ENCODE measurements around the gene OCSTAMP.

Gene OCSTAMP

GRCh38 chr20:46588532-46589511, 38.4 kb upstream of the OCSTAMP start:
- no peak for TF ChIP-seq CTCF (IDR thresholded peaks at IDR 0.05; ENCODE audit: insufficient read depth, low read depth, low read length, missing control alignments)
- H3K4me3 ChIP-seq (ENCODE audit: low read length), result no peak overlapping the region
- DNase-seq (ENCODE audit: low read depth), result no peak

- no peak overlapping the region for H3K4me3 ChIP-seq (ENCODE audit: low read length)
- no peak for TF ChIP-seq CTCF (IDR thresholded peaks at IDR 0.05; ENCODE audit: insufficient read depth, low read depth, low read length, missing control alignments)
- no peak for DNase-seq (ENCODE audit: low read depth)
These were observed 37.5 kb upstream of the OCSTAMP start for GRCh38 chr20:46587986-46588385.

DNA sequence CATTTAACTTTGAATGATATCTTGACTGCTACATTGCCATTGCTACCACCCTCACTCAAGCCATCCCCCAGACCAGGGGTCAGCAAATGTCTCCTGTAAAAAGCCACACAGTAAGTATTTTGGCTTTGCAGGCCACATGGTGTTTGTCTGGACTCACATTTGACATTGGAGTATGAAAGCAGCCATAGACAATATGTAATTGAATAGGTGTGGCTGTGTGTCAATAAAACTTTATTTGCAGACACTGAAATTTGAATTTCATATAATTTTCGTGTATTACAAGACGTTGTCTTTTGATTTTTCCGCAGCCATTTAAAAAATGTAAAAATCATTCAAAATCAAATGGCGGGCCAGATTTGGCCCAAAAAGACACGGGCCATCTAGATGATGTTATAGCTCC, 36.3 kb upstream of the OCSTAMP start:
- no peak overlapping the region for H3K4me3 ChIP-seq (ENCODE audit: low read length)
- no peak for TF ChIP-seq CTCF (IDR thresholded peaks at IDR 0.05; ENCODE audit: insufficient read depth, low read depth, low read length, missing control alignments)
- no peak for DNase-seq (ENCODE audit: low read depth)

- no peak for DNase-seq (ENCODE audit: low read depth)
- TF ChIP-seq CTCF (IDR thresholded peaks at IDR 0.05; ENCODE audit: insufficient read depth, low read depth, low read length, missing control alignments), result no peak
- H3K4me3 ChIP-seq (ENCODE audit: low read length), result no peak overlapping the region
These were observed 34.1 kb upstream of the OCSTAMP start for GRCh38 chr20:46584508-46584907.

- no peak for TF ChIP-seq CTCF (IDR thresholded peaks at IDR 0.05; ENCODE audit: insufficient read depth, low read depth, low read length, missing control alignments)
- H3K4me3 ChIP-seq (ENCODE audit: low read length), result no peak overlapping the region
- DNase-seq (ENCODE audit: low read depth), result no peak
These were observed 33.2 kb upstream of the OCSTAMP start for GRCh38 chr20:46583411-46584214.

DNA sequence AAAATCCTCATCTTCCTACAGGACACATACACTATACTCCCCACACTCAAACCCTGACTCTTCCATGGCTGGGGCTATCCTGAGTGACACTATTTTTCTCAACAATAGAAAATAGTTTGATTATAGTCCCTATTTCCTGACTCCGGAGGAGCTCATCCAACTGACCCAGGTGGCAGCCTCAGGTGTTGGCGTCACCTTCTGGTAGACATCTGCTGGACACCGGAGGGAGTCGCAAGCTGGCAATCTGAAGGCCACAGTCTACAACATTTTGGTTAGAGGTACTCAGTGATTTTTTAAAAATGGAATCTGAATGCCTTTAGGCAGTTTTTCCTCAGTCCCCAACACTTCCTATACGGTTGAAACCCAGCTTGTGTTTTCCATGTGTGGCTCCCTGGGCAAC, 32.2 kb upstream of the OCSTAMP start:
- H3K4me3 ChIP-seq (ENCODE audit: low read length), result no peak overlapping the region
- no peak for TF ChIP-seq CTCF (IDR thresholded peaks at IDR 0.05; ENCODE audit: insufficient read depth, low read depth, low read length, missing control alignments)
- DNase-seq (ENCODE audit: low read depth), result no peak
